GM19452 (cell line): ENCODE data around the gene KCNJ6.

Experiments used
- ATAC-seq: cut with Tn5 transposase; IDR thresholded peaks from one replicate; pipeline ENCODE4 v1.9.1; 2021; ENCODE audit not compliant: unreplicated experiment

Gene KCNJ6

DNA sequence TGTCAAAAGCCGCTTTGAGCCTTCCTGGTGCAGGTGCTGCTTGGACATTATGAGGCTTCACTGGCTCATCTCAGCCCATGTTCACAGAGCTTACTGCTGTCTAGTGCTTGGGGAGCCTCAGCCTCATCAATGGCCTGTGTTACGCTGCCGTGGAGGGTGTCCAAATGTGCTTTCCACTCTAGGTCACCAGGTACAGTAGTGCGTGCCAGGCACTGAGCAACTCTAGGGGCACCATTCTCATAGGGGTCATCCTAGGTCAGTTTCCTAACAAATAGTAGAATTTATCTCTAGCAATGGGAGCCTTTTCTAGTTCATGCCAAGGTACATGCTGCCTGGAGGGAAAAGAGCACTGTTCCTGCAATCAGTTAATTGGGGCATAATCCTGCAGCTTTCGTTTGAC, 355.9 kb downstream of the KCNJ6 start:
- ATAC-seq = no peak

DNA sequence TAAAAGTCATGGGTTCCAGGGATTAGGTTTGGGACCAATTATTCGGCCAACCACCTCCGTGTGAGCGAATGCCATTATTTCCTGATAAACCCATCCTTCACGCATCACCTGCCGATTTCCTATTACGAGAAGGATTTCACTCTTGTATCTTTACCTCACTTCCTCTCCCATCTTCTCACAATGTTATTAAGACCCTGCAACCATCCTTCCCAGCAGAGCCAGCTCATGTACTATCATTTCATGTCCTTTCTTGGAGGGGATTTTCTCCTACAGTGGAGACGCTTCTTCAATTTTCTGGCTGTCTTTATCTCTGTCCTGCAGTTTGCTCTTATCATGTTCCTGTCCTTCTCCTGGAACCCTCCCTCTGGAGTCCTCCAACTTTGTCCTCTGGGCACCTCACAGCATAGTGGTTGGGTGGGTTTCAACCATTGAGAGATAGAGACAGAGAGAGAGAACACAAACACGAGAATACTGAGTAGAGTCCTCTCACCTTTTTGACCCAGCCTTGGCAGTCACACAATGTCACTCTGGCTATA, 357.5 kb downstream of the KCNJ6 start:
- ATAC-seq = no peak
